Measurements from ENCODE around the gene RFXAP. TPM values are rescaled to one million over a fixed set of nuclear protein-coding genes. Genes with fewer than 3 reads are reported as not detected.
A peak's percentile ranks its signal among the peaks of the same experiment; 100 is the strongest.

The RFXAP gene
- total RNA-seq, 1 donor from 2014 or later: 6.3 TPM

GRCh38 chr13:36819739-36820090 is 693 bp downstream of the RFXAP start:
- no peaks in the 10 kb centered on the region for H3K36me3 Mint-ChIP-seq (ENCODE audit: low read depth, unreplicated experiment)
- peak; percentile 16 for DNase-seq (ENCODE audit: low spot score)
- H3K4me3 Mint-ChIP-seq (ENCODE audit: unreplicated experiment): peak overlapping the region; percentile 92
- no peak for TF ChIP-seq CTCF (IDR thresholded peaks at IDR 0.05; ENCODE audit: unreplicated experiment)
- H3K27me3 Mint-ChIP-seq (ENCODE audit: unreplicated experiment): no peaks in the 10 kb centered on the region
- peaks cover 18% of the 10 kb centered on the region for H3K4me1 Mint-ChIP-seq (ENCODE audit: unreplicated experiment)
- peak overlapping the region; percentile 15 for H3K27ac Mint-ChIP-seq (ENCODE audit: unreplicated experiment)
- no peaks in the 10 kb centered on the region for H3K9me3 Mint-ChIP-seq (ENCODE audit: unreplicated experiment)

- Mint-ChIP-seq H3K27ac (ENCODE audit: unreplicated experiment) (peak overlapping the region; percentile 15), H3K4me3 (ENCODE audit: unreplicated experiment) (peak overlapping the region; percentile 92), H3K4me1 (ENCODE audit: unreplicated experiment) (peaks cover 18% of the 10 kb centered on the region), H3K36me3 (ENCODE audit: low read depth, unreplicated experiment) (no peaks in the 10 kb centered on the region), H3K27me3 (ENCODE audit: unreplicated experiment) (no peaks in the 10 kb centered on the region), H3K9me3 (ENCODE audit: unreplicated experiment) (no peaks in the 10 kb centered on the region)
- no peak for TF ChIP-seq CTCF (IDR thresholded peaks at IDR 0.05; ENCODE audit: unreplicated experiment)
- no peak for DNase-seq (ENCODE audit: low spot score)
Observed at GRCh38 chr13:36820222-36820621, 1.2 kb downstream of the RFXAP start.

GRCh38 chr13:36822785-36823184 is 3.8 kb downstream of the RFXAP start:
- Mint-ChIP-seq H3K36me3 (ENCODE audit: low read depth, unreplicated experiment) (no peaks in the 10 kb centered on the region), H3K9me3 (ENCODE audit: unreplicated experiment) (no peaks in the 10 kb centered on the region), H3K4me1 (ENCODE audit: unreplicated experiment) (peaks cover 18% of the 10 kb centered on the region), H3K27ac (ENCODE audit: unreplicated experiment) (no peak overlapping the region), H3K27me3 (ENCODE audit: unreplicated experiment) (no peaks in the 10 kb centered on the region), H3K4me3 (ENCODE audit: unreplicated experiment) (no peak overlapping the region)
- DNase-seq (ENCODE audit: low spot score): no peak
- no peak for TF ChIP-seq CTCF (IDR thresholded peaks at IDR 0.05; ENCODE audit: unreplicated experiment)

GRCh38 chr13:36829753-36830152 is 10.7 kb downstream of the RFXAP start:
- H3K36me3 Mint-ChIP-seq (ENCODE audit: low read depth, unreplicated experiment): no peaks in the 10 kb centered on the region
- no peak for DNase-seq (ENCODE audit: low spot score)
- H3K27ac Mint-ChIP-seq (ENCODE audit: unreplicated experiment): no peak overlapping the region
- H3K4me3 Mint-ChIP-seq (ENCODE audit: unreplicated experiment): no peak overlapping the region
- no peaks in the 10 kb centered on the region for H3K9me3 Mint-ChIP-seq (ENCODE audit: unreplicated experiment)
- TF ChIP-seq CTCF (IDR thresholded peaks at IDR 0.05; ENCODE audit: unreplicated experiment): no peak
- no peaks in the 10 kb centered on the region for H3K27me3 Mint-ChIP-seq (ENCODE audit: unreplicated experiment)
- H3K4me1 Mint-ChIP-seq (ENCODE audit: unreplicated experiment): no peaks in the 10 kb centered on the region

- no peak for DNase-seq (ENCODE audit: low spot score)
- no peak overlapping the region for H3K4me3 Mint-ChIP-seq (ENCODE audit: unreplicated experiment)
- no peak for TF ChIP-seq CTCF (IDR thresholded peaks at IDR 0.05; ENCODE audit: unreplicated experiment)
- no peaks in the 10 kb centered on the region for H3K9me3 Mint-ChIP-seq (ENCODE audit: unreplicated experiment)
- no peaks in the 10 kb centered on the region for H3K27me3 Mint-ChIP-seq (ENCODE audit: unreplicated experiment)
- no peaks in the 10 kb centered on the region for H3K36me3 Mint-ChIP-seq (ENCODE audit: low read depth, unreplicated experiment)
- no peaks in the 10 kb centered on the region for H3K4me1 Mint-ChIP-seq (ENCODE audit: unreplicated experiment)
- H3K27ac Mint-ChIP-seq (ENCODE audit: unreplicated experiment): no peak overlapping the region
Observed at GRCh38 chr13:36831291-36831690, 12.3 kb downstream of the RFXAP start.

All from endothelial cell (in vitro differentiated cells).